ENCODE data around the gene KANSL1. TPM values are rescaled to one million over a fixed set of nuclear protein-coding genes. Genes with fewer than 3 reads are reported as not detected.

KANSL1 gene
- total and polyA plus RNA-seq, 2 donors (not counting 1 experiment from before 2014, with no cell fraction given): 8.4 to 78.6 TPM

DNA sequence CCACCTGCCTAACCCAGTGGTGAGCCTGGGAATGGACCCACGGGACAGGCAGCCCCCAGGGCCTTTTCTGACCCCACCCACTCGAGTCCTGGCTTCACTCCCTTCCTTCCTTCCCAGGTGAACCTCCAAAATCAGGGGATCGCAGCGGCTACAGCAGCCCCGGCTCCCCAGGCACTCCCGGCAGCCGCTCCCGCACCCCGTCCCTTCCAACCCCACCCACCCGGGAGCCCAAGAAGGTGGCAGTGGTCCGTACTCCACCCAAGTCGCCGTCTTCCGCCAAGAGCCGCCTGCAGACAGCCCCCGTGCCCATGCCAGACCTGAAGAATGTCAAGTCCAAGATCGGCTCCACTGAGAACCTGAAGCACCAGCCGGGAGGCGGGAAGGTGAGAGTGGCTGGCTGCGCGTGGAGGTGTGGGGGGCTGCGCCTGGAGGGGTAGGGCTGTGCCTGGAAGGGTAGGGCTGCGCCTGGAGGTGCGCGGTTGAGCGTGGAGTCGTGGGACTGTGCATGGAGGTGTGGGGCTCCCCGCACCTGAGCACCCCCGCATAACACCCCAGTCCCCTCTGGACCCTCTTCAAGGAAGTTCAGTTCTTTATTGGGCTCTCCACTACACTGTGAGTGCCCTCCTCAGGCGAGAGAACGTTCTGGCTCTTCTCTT is 196.8 kb downstream of the KANSL1 start:
- Histone ChIP-seq H2AFZ (ENCODE audit: low read length) (no peak overlapping the region), H3K4me2 (ENCODE audit: extremely low read depth, insufficient read depth, low read length) (no peak overlapping the region), H3K79me2 (ENCODE audit: control insufficient read depth, insufficient read depth, low read length) (no peaks in the 10 kb centered on the region), H3K4me3 (replicated peaks in 1 of 4; ENCODE audit: control extremely low read depth in 1 of 4, insufficient read depth in 1 of 4, low read depth in 3 of 4, low read length in 4 of 4) (no peak overlapping the region), H3K36me3 (ENCODE audit: control insufficient read depth, insufficient read depth, low read length) (no peaks in the 10 kb centered on the region), H3K4me1 (ENCODE audit: control insufficient read depth, extremely low read depth, insufficient read depth, low read length) (no peaks in the 10 kb centered on the region), H3K9me3 (ENCODE audit: control insufficient read depth, insufficient read depth, low read depth, low read length) (no peaks in the 10 kb centered on the region), H3K27me3 (ENCODE audit: control insufficient read depth, insufficient read depth, low read length) (no peaks in the 10 kb centered on the region), H4K20me1 (ENCODE audit: control insufficient read depth, extremely low read depth, insufficient read depth, low read length) (no peaks in the 10 kb centered on the region), H3K9ac (ENCODE audit: insufficient read depth, low read length) (no peak overlapping the region), H3K27ac (ENCODE audit: insufficient read depth, low read length) (no peak overlapping the region)
- TF ChIP-seq, protein P1, sequence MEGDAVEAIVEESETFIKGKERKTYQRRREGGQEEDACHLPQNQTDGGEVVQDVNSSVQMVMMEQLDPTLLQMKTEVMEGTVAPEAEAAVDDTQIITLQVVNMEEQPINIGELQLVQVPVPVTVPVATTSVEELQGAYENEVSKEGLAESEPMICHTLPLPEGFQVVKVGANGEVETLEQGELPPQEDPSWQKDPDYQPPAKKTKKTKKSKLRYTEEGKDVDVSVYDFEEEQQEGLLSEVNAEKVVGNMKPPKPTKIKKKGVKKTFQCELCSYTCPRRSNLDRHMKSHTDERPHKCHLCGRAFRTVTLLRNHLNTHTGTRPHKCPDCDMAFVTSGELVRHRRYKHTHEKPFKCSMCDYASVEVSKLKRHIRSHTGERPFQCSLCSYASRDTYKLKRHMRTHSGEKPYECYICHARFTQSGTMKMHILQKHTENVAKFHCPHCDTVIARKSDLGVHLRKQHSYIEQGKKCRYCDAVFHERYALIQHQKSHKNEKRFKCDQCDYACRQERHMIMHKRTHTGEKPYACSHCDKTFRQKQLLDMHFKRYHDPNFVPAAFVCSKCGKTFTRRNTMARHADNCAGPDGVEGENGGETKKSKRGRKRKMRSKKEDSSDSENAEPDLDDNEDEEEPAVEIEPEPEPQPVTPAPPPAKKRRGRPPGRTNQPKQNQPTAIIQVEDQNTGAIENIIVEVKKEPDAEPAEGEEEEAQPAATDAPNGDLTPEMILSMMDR (conservative IDR thresholded peaks at IDR 0.05 in 1 of 2, IDR thresholded peaks at IDR 0.05 in 1 of 2; ENCODE audit: low read depth in 1 of 2, low read length in 2 of 2): no peak
- TF ChIP-seq EZH2 (IDR thresholded peaks at IDR 0.05; ENCODE audit: low read length, missing control alignments): no peak
- no peak for DNase-seq (ENCODE audit: low read depth in 2 of 2)

DNA sequence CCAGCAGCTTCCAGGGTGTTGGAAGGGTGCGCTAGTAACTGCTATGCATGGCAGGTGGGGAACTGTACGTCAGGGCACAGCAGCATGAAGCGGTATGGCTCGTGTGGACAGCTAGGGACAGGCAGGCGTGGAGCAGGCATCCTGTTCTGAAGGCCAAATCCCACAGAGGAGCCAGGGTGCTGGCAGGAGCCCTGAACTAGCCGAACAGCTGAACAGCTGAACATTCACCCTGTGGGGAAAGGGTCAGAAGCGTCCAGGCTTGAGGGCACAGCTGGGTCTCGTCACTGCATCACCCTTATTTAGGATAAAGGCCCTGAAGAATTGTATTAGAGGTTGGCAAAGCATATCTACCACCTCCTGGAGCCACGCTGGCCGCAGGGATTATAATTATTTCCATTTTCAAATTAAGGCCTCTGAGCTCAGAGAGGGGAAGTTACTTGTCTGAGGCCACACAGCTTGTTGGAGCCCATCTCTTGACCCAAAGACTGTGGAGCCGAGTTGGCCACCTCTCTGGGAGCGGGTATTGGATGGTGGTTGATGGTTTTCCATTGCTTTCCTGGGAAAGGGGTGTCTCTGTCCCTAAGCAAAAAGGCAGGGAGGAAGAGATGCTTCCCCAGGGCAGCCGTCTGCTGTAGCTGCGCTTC is 197.5 kb downstream of the KANSL1 start:
- no peak overlapping the region for H2AFZ ChIP-seq (ENCODE audit: low read length)
- H4K20me1 ChIP-seq (ENCODE audit: control insufficient read depth, extremely low read depth, insufficient read depth, low read length): no peaks in the 10 kb centered on the region
- H3K4me1 ChIP-seq (ENCODE audit: control insufficient read depth, extremely low read depth, insufficient read depth, low read length): no peaks in the 10 kb centered on the region
- H3K9me3 ChIP-seq (ENCODE audit: control insufficient read depth, insufficient read depth, low read depth, low read length): no peaks in the 10 kb centered on the region
- no peaks in the 10 kb centered on the region for H3K36me3 ChIP-seq (ENCODE audit: control insufficient read depth, insufficient read depth, low read length)
- no peaks in the 10 kb centered on the region for H3K79me2 ChIP-seq (ENCODE audit: control insufficient read depth, insufficient read depth, low read length)
- no peaks in the 10 kb centered on the region for H3K27me3 ChIP-seq (ENCODE audit: control insufficient read depth, insufficient read depth, low read length)
- DNase-seq (ENCODE audit: low read depth in 2 of 2): peak in 1 of 2 donors; percentile 60
- no peak overlapping the region for H3K4me2 ChIP-seq (ENCODE audit: extremely low read depth, insufficient read depth, low read length)
- H3K27ac ChIP-seq (ENCODE audit: insufficient read depth, low read length): no peak overlapping the region
- no peak overlapping the region for H3K4me3 ChIP-seq (replicated peaks in 1 of 4; ENCODE audit: control extremely low read depth in 1 of 4, insufficient read depth in 1 of 4, low read depth in 3 of 4, low read length in 4 of 4)
- TF ChIP-seq EZH2 (IDR thresholded peaks at IDR 0.05; ENCODE audit: low read length, missing control alignments): no peak
- TF ChIP-seq, protein P1 (conservative IDR thresholded peaks at IDR 0.05 in 1 of 2, IDR thresholded peaks at IDR 0.05 in 1 of 2; ENCODE audit: low read depth in 1 of 2, low read length in 2 of 2): no peak
- no peak overlapping the region for H3K9ac ChIP-seq (ENCODE audit: insufficient read depth, low read length)

DNA sequence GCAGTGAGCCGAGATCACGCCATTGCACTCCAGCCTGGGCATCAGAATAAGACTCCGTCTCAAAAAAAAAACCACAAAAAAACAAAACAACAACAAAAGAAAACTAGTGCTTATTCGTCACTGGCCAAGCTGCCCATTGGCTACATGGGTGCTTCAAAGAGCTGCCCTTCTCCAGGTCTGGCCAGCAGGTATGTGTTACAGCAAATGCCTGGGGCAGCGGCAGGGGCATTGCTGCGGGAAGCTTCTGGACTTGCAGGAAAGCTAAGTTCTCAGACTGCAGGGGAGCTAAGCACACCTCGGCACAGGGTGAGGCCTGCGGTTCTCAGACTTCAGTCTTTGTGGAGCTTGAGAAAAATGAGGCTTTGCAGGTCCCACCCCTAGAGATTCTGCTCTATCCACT is 198.2 kb downstream of the KANSL1 start:
- Histone ChIP-seq H3K27ac (ENCODE audit: insufficient read depth, low read length) (no peak overlapping the region), H3K9me3 (ENCODE audit: control insufficient read depth, insufficient read depth, low read depth, low read length) (no peaks in the 10 kb centered on the region), H3K27me3 (ENCODE audit: control insufficient read depth, insufficient read depth, low read length) (no peaks in the 10 kb centered on the region), H4K20me1 (ENCODE audit: control insufficient read depth, extremely low read depth, insufficient read depth, low read length) (no peaks in the 10 kb centered on the region), H3K79me2 (ENCODE audit: control insufficient read depth, insufficient read depth, low read length) (no peaks in the 10 kb centered on the region), H3K4me1 (ENCODE audit: control insufficient read depth, extremely low read depth, insufficient read depth, low read length) (no peaks in the 10 kb centered on the region), H3K4me3 (replicated peaks in 1 of 4; ENCODE audit: control extremely low read depth in 1 of 4, insufficient read depth in 1 of 4, low read depth in 3 of 4, low read length in 4 of 4) (no peak overlapping the region), H3K9ac (ENCODE audit: insufficient read depth, low read length) (no peak overlapping the region), H3K4me2 (ENCODE audit: extremely low read depth, insufficient read depth, low read length) (no peak overlapping the region), H3K36me3 (ENCODE audit: control insufficient read depth, insufficient read depth, low read length) (no peaks in the 10 kb centered on the region), H2AFZ (ENCODE audit: low read length) (no peak overlapping the region)
- TF ChIP-seq, protein P1 (conservative IDR thresholded peaks at IDR 0.05 in 1 of 2, IDR thresholded peaks at IDR 0.05 in 1 of 2; ENCODE audit: low read depth in 1 of 2, low read length in 2 of 2): no peak
- TF ChIP-seq EZH2 (IDR thresholded peaks at IDR 0.05; ENCODE audit: low read length, missing control alignments): no peak
- DNase-seq (ENCODE audit: low read depth in 2 of 2): no peak

Measured in fibroblast of lung (primary cell).